Chondrocyte (in vitro differentiated cells): Measurements from ENCODE around the gene AK2. TPM values are rescaled to one million over a fixed set of nuclear protein-coding genes. Genes with fewer than 3 reads are reported as not detected.

Experiments used
- DNase-seq: peaks from one replicate; pipeline ENCODE4 v3.0.0; 2021; ENCODE audit warnings: mixed read lengths, low spot score
- H3K27ac Mint-ChIP-seq: one replicate; pipeline ENCODE4 v1.8.0; 2021; ENCODE audit warnings: mild to moderate bottlenecking, moderate library complexity, mixed read lengths; ENCODE audit not compliant: unreplicated experiment
- H3K27me3 Mint-ChIP-seq: 2 replicates; pipeline ENCODE4 v1.8.0; 2021; ENCODE audit warnings: low read depth, mixed read lengths
- H3K36me3 Mint-ChIP-seq: 2 replicates; pipeline ENCODE4 v1.8.0; 2021; ENCODE audit warnings: low read depth, mixed read lengths
- H3K4me1 Mint-ChIP-seq: 2 replicates; pipeline ENCODE4 v1.8.0; 2021; ENCODE audit warnings: low read depth, mild to moderate bottlenecking, mixed read lengths
- H3K4me3 Mint-ChIP-seq: one replicate; pipeline ENCODE4 v1.8.0; 2021; ENCODE audit warnings: mild to moderate bottlenecking, moderate library complexity, mixed read lengths; ENCODE audit not compliant: unreplicated experiment
- H3K9me3 Mint-ChIP-seq: 2 replicates; pipeline ENCODE4 v1.8.0; 2021; ENCODE audit warnings: low read depth, mixed read lengths
- CTCF ChIP-seq: fragments of 200-600 bp; sonication (generic); IDR thresholded peaks from 2 replicates; pipeline ENCODE4 v1.5.0; 2021; ENCODE audit warnings: antibody characterized with exemption, mild to moderate bottlenecking, moderate library complexity
- total RNA-seq: library from RNA; stranded (reverse); gene quantifications from 3 replicates; pipeline ENCODE4 v1.2.1, GENCODE V29; 2021

Gene AK2
- total RNA-seq, 1 donor from 2014 or later: 94.9 TPM

DNA sequence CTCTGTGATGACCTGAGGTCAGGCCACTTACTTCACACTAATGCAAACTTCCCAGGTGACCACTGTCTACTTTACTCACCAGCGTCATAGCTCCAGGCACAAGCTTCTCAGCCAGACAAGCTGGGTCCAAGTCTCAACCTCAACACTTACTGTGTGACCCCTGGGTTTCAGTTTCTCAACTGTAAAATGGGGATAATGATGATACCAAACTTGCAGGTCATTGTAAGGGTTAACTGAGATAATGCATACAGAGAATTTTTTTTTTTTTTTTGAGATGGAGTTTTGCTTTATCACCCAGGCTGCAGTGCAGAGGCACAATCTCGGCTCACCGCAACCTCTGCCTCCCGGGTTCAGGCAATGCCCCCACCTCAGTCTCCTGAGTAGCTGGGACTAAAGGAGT, 34.7 kb downstream of the AK2 start:
- Mint-ChIP-seq H3K27me3 (no peaks in the 10 kb centered on the region), H3K36me3 (no peaks in the 10 kb centered on the region), H3K4me3 (no peak overlapping the region), H3K9me3 (no peaks in the 10 kb centered on the region), H3K4me1 (peaks cover 28% of the 10 kb centered on the region), H3K27ac (no peak overlapping the region)
- no peak for DNase-seq
- TF ChIP-seq CTCF: no peak

DNA sequence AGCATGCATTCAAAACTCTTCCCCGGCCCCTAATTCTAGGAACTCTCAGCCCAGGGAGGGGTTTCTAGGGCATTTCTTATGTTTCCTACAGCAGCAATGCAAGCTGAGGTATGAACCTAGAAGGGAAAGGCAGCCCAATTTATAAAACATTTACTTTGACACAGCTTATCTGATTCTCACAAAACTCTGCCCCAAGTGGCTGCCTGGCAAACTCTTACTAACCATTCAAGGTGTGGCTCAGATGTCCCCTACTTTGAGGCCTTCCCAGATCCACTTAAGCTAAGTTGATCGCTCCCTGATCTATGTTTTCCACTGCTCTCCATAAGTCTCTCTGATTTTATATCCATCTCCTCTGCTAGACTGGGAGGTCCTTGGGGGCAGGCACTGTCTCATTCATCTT, 35.4 kb downstream of the AK2 start:
- H3K4me1 Mint-ChIP-seq: peaks cover 24% of the 10 kb centered on the region
- H3K36me3 Mint-ChIP-seq: no peaks in the 10 kb centered on the region
- H3K4me3 Mint-ChIP-seq: no peak overlapping the region
- no peaks in the 10 kb centered on the region for H3K27me3 Mint-ChIP-seq
- DNase-seq: no peak
- no peak overlapping the region for H3K27ac Mint-ChIP-seq
- TF ChIP-seq CTCF: peak; percentile 50
- H3K9me3 Mint-ChIP-seq: no peaks in the 10 kb centered on the region

DNA sequence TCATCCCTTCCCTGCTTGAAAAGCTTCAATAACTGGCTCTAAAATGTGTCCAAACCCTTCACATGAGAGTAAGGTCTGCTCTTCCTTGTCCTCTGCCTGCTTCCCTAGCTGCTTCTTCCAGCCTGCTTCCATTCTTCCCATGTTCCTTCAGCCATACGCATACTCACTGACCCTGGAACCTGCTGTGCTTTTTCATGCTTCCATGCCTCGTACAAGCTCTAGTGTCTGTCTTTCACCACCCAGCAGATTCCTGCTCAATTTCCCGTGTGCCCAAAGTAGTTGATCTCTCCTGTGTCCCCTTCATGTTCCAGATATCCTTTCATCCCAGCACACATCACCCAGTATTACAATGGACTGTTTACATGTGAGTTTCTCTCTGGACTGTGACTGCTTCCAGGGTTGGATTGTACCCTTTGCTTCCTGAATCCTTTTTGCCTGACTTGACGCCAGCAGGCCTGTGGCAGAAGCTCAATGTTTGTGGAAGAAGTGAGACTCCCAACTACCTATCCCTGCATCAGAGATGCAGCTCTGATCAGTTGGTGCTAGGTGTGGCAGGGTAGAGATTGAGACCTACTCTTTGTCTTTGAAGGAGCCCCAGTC, 36.2 kb downstream of the AK2 start:
- Mint-ChIP-seq H3K4me3 (no peak overlapping the region), H3K36me3 (no peaks in the 10 kb centered on the region), H3K9me3 (no peaks in the 10 kb centered on the region), H3K27ac (no peak overlapping the region), H3K4me1 (peaks cover 22% of the 10 kb centered on the region), H3K27me3 (no peaks in the 10 kb centered on the region)
- no peak for DNase-seq
- no peak for TF ChIP-seq CTCF

DNA sequence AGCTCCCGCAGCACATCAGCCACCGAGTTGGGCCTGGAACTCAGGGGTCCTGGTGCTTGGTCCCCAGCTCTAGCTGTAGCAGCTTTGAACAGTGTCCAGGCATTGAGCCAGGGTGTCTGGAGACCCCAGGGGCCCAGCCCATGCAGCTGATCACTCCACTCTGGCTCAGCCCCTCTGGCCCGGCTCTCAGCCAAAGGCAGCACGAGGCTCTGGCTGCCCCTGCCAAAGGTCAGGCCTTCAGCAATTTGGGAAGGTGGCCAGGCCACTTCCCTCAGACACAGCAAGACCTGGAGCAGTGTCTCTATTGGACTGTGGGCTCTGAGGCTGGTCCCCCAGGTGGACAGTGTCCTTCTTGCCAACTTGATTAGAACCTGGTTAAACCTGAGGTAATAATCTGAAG, 37.7 kb downstream of the AK2 start:
- no peak for DNase-seq
- no peaks in the 10 kb centered on the region for H3K9me3 Mint-ChIP-seq
- no peaks in the 10 kb centered on the region for H3K27me3 Mint-ChIP-seq
- H3K27ac Mint-ChIP-seq: no peak overlapping the region
- H3K36me3 Mint-ChIP-seq: no peaks in the 10 kb centered on the region
- no peak overlapping the region for H3K4me3 Mint-ChIP-seq
- peaks cover 14% of the 10 kb centered on the region for H3K4me1 Mint-ChIP-seq
- no peak for TF ChIP-seq CTCF

DNA sequence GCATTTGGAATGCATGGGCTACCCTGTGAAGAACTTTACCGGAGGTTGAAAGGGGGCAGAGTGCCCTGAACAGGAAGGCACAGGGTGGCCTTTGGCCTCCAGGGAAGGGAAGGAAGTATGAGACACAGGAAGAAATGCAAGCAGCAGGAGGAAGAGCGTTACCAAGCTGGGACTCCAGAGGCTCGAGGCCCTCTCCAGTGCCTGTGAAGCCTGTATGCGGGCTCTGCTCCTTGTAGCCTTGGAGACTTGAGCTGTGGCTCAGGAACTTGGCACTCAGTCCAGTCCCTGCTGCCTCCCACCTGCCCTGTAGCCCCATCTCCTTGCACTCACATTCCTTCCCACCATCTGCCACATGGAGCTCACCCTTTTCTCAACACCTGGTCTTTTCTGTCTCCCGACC, 38.6 kb downstream of the AK2 start:
- Mint-ChIP-seq H3K27ac (peak overlapping the region; percentile 17), H3K9me3 (no peaks in the 10 kb centered on the region), H3K4me1 (peaks cover 21% of the 10 kb centered on the region), H3K4me3 (no peak overlapping the region), H3K36me3 (no peaks in the 10 kb centered on the region), H3K27me3 (no peaks in the 10 kb centered on the region)
- DNase-seq: no peak
- no peak for TF ChIP-seq CTCF
